ENCODE measurements around the gene GSX2.

The GSX2 gene

DNA sequence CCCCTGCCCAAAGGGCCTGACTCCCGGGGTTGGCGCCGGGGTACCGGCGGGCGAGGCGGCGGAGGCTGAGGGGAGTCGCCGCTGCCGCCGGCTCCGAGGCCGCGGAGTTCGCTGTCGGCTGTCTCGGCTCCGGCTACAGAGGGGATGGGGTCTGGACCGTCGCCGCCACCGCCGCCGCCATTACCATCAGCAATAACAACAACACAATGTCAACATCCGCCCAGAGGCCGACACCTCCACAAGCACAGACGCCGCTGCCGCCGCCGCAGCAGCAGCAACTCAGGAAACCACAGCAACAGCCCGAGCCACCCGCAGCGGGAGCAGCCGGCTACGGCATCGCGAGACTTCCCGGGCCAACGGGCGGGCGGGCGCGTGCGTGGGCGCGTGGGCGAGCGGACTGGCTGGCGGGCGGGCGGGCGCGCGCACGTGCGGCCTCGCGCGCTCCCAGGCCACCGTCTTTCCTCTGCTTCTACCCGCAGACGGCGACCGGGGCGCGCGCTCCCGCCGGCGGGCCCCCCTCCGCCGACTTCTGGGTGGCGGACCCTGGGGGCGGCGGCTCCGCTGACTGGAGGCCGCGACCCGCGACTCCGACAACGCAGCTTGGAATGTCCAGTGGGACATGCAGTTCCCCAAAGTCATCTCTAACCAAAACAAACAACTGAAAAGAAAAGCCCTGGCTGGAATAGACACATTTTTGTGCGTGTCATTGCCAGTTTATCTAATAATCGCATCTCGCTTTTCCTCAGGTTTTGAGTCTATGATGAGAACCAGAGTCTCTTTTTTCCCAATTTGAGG is 35.4 kb upstream of the GSX2 start, which contains the start of gene CHIC2:
CHIC2 (minus strand) TSS at position 289 of the 795 bp plus-strand sequence. CDS start 305 bp downstream, outside the sequence.
- DNase-seq (ENCODE audit: extremely low read depth, low read depth): peak; percentile 72
- TF ChIP-seq, protein P1, sequence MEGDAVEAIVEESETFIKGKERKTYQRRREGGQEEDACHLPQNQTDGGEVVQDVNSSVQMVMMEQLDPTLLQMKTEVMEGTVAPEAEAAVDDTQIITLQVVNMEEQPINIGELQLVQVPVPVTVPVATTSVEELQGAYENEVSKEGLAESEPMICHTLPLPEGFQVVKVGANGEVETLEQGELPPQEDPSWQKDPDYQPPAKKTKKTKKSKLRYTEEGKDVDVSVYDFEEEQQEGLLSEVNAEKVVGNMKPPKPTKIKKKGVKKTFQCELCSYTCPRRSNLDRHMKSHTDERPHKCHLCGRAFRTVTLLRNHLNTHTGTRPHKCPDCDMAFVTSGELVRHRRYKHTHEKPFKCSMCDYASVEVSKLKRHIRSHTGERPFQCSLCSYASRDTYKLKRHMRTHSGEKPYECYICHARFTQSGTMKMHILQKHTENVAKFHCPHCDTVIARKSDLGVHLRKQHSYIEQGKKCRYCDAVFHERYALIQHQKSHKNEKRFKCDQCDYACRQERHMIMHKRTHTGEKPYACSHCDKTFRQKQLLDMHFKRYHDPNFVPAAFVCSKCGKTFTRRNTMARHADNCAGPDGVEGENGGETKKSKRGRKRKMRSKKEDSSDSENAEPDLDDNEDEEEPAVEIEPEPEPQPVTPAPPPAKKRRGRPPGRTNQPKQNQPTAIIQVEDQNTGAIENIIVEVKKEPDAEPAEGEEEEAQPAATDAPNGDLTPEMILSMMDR (IDR thresholded peaks at IDR 0.05; ENCODE audit: low read depth, low read length, missing control alignments): no peak
- peak within 1 kb of the TSS; percentile 95 for H3K4me3 ChIP-seq (replicated peaks; ENCODE audit: low read depth, low read length)

DNA sequence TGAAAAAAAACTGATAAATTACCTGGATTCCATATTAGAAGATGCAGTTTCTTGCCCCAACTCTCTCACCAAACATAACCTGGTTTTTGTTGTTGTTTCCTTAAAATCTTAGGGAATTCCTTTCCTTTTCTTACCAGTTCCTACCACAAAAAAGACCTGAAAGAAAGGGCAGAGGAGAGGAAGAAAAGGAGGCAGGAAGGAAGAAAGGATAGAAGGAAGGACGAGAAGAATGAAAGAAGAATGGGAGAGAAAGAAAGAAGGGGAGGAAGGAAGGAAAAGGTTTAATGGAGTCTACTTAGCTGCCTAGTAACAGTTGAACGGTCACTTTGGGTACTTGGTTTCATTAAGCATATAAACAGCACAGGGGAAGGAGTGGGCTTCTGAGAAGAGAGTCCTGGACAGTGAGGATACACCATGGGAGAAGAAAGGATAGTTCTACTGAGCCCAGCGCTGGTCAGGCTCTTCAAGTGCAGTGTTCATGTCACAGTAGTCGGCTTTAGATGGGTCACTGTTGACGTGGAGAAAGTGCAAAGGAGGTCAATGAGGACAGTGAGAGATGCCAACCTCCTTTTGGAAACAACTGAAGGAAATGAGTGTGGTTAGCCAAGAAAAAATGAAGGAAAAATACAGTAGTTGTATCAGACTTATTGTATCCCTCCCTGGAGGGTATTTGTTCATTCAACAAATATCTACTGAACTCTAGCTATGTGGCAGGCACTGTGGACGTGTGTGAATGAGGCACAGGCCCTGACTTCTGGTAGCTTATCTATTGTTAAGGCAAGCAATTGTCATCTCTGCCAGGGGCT is 34.5 kb upstream of the GSX2 start:
- TF ChIP-seq, protein P1 (IDR thresholded peaks at IDR 0.05; ENCODE audit: low read depth, low read length, missing control alignments): no peak
- peak overlapping the region; percentile 95 for H3K4me3 ChIP-seq (replicated peaks; ENCODE audit: low read depth, low read length)
- DNase-seq (ENCODE audit: extremely low read depth, low read depth): no peak

DNA sequence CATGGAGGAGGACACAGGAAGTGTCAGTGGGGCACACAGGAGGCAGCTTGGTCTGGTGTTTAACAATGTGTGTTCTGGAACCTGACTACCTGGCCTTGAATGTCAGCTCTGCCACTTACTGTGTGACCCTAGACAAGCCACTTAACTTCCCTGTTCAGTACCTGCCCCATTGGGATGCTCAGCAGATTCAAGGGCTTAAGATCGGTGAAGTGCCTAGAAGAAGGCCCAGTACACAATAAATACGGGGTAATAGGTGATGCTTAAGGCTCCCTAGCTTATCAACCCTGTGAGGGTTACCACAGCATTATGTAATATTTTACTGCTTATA is 33.9 kb upstream of the GSX2 start:
- no peak for DNase-seq (ENCODE audit: extremely low read depth, low read depth)
- TF ChIP-seq, protein P1 (IDR thresholded peaks at IDR 0.05; ENCODE audit: low read depth, low read length, missing control alignments): no peak
- H3K4me3 ChIP-seq (replicated peaks; ENCODE audit: low read depth, low read length): no peak overlapping the region

DNA sequence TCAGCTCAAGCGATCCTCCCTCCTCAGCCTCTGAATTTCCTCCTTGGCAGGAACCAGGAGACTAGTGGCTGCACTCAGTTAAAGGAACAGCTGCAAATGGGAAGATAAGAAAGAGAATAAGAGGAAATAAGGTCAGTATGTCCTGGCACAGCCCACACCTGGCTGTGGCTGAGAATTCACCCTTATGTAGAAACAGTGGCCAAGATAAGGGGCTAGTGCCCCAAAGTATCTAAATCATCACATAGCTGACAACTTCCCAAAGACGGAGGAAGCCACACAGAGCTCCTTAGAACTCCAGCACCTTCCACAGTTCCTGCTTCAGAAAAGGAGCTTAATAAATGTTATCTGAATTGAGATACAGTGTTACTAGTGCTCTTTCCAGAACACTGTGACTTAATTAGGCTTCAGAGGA is 33.2 kb upstream of the GSX2 start:
- TF ChIP-seq, protein P1 (IDR thresholded peaks at IDR 0.05; ENCODE audit: low read depth, low read length, missing control alignments): no peak
- H3K4me3 ChIP-seq (replicated peaks; ENCODE audit: low read depth, low read length): no peak overlapping the region
- no peak for DNase-seq (ENCODE audit: extremely low read depth, low read depth)

DNA sequence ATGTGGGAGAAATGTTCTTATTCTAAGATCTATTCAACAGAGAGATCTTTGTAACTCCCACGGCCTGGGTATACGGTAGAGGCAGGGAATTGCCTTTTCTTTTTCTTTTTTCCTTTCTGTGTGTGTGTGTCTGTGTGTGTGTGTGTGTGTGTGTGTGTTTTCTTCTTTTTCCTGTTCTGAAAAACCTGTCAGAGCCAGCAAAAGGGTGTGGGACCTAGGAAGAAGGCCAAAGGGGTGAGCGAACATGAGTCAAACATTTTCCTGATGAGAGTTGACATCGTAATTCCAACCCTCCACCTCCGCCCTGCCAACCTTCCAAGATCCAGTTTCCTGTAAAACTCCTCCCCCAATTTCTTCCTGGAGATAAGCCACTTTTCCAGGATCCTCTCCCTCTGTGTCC is 32.8 kb upstream of the GSX2 start:
- no peak overlapping the region for H3K4me3 ChIP-seq (replicated peaks; ENCODE audit: low read depth, low read length)
- TF ChIP-seq, protein P1 (IDR thresholded peaks at IDR 0.05; ENCODE audit: low read depth, low read length, missing control alignments): no peak
- DNase-seq (ENCODE audit: extremely low read depth, low read depth): no peak

DNA sequence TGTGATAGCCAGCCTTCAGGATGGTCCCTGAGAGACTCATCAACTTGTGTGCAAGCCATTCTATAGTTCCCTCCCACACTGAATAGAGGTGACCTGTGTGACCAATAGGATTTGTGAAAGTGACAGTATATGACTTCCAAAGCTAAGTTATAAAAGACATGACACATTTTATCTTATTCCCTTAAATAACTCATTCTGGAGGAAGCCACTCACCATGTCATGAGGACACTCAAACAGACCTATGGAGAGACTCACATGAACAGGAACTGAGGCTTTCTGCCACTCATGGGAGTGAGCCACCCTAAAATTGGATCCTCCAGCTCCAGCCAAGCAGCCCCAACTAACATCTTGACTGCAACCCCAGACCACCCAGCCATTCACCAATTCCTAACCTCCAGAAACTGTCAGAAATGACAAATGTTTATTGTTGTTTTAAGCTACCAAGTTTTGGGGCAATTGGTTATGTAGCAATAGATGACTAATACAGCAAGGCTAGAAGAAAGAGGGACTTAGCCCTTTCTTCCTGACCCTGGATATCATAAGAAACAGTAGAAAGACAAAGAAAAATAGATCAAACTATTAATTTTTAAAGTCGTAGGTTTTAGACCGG is 26.6 kb upstream of the GSX2 start:
- TF ChIP-seq, protein P1 (IDR thresholded peaks at IDR 0.05; ENCODE audit: low read depth, low read length, missing control alignments): no peak
- H3K4me3 ChIP-seq (replicated peaks; ENCODE audit: low read depth, low read length): no peak overlapping the region
- DNase-seq (ENCODE audit: extremely low read depth, low read depth): no peak
